ENCODE measurements around the gene PDS5B. TPM values are rescaled to one million over a fixed set of nuclear protein-coding genes. Genes with fewer than 3 reads are reported as not detected.

The PDS5B gene
- total RNA-seq, 1 experiment from 2014 or later = 26.5 TPM

GRCh38 chr13:32545083-32545482, 41.2 kb upstream of the PDS5B start:
- Histone ChIP-seq H3K27me3 (ENCODE audit: insufficient read depth, low read length) (no peaks in the 10 kb centered on the region), H3K9me3 (ENCODE audit: control insufficient read depth in 1 of 2, insufficient read depth in 1 of 2, low read depth in 1 of 2, low read length in 2 of 2) (no peaks in the 10 kb centered on the region), H3K9me2 (ENCODE audit: insufficient read depth) (no peaks in the 10 kb centered on the region), H3K27ac (ENCODE audit: low read depth, low read length) (no peak overlapping the region), H3K9ac (ENCODE audit: low read length) (no peak overlapping the region), H3K4me3 (replicated peaks in 1 of 2; ENCODE audit: low read depth in 1 of 2, low read length in 2 of 2) (no peak overlapping the region), H3K36me3 (ENCODE audit: control insufficient read depth in 1 of 2, insufficient read depth in 2 of 2, low read length in 2 of 2) (no peaks in the 10 kb centered on the region), H3K4me2 (ENCODE audit: low read length) (no peak overlapping the region), H2AFZ (ENCODE audit: low read depth, low read length, poor library complexity, severe bottlenecking) (no peak overlapping the region), H3K79me2 (ENCODE audit: insufficient read depth, low read length) (no peaks in the 10 kb centered on the region), H4K20me1 (ENCODE audit: insufficient read depth) (no peaks in the 10 kb centered on the region), H3K4me1 (ENCODE audit: control insufficient read depth in 1 of 2, insufficient read depth in 2 of 2, low read length in 2 of 2) (no peaks in the 10 kb centered on the region)
- no TSS peak for BruUV-seq (replicated peaks)
- RAD21 ChIA-PET (ENCODE audit: low non-redundant PET in 1 of 2, low total read pairs in 2 of 2, uncharacterized antibody in 2 of 2, unreplicated experiment in 2 of 2) = no interaction called here
- intact Hi-C loops (cut with micrococcal nuclease) = no loop called here
- no peak for ATAC-seq
- POLR2A ChIA-PET = no interaction called here
- no peak for TF ChIP-seq POLR2A (IDR thresholded peaks at IDR 0.05; ENCODE audit: borderline replicate concordance, extremely low read depth, insufficient read depth, insufficient read length)
- no peak for TF ChIP-seq CTCF (IDR thresholded peaks at IDR 0.05 in 2 of 3, conservative IDR thresholded peaks at IDR 0.05 in 1 of 3; ENCODE audit: borderline replicate concordance in 1 of 3, insufficient read depth in 1 of 3, low read depth in 2 of 3, low read length in 2 of 3)
- TF ChIP-seq, protein P1, sequence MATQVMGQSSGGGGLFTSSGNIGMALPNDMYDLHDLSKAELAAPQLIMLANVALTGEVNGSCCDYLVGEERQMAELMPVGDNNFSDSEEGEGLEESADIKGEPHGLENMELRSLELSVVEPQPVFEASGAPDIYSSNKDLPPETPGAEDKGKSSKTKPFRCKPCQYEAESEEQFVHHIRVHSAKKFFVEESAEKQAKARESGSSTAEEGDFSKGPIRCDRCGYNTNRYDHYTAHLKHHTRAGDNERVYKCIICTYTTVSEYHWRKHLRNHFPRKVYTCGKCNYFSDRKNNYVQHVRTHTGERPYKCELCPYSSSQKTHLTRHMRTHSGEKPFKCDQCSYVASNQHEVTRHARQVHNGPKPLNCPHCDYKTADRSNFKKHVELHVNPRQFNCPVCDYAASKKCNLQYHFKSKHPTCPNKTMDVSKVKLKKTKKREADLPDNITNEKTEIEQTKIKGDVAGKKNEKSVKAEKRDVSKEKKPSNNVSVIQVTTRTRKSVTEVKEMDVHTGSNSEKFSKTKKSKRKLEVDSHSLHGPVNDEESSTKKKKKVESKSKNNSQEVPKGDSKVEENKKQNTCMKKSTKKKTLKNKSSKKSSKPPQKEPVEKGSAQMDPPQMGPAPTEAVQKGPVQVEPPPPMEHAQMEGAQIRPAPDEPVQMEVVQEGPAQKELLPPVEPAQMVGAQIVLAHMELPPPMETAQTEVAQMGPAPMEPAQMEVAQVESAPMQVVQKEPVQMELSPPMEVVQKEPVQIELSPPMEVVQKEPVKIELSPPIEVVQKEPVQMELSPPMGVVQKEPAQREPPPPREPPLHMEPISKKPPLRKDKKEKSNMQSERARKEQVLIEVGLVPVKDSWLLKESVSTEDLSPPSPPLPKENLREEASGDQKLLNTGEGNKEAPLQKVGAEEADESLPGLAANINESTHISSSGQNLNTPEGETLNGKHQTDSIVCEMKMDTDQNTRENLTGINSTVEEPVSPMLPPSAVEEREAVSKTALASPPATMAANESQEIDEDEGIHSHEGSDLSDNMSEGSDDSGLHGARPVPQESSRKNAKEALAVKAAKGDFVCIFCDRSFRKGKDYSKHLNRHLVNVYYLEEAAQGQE (IDR thresholded peaks at IDR 0.05; ENCODE audit: low read depth) = no peak
- TF ChIP-seq CBX3 (IDR thresholded peaks at IDR 0.05; ENCODE audit: low read depth) = no peak
- no peak for TF ChIP-seq SP1 (IDR thresholded peaks at IDR 0.05; ENCODE audit: low read depth)
- no peak for TF ChIP-seq SRF (IDR thresholded peaks at IDR 0.05; ENCODE audit: low read depth)
- no peak for TF ChIP-seq ZFX (IDR thresholded peaks at IDR 0.05)
- TF ChIP-seq EGR1 (IDR thresholded peaks at IDR 0.05; ENCODE audit: low read depth) = no peak
- TF ChIP-seq EZH2phosphoT487 (IDR thresholded peaks at IDR 0.05; ENCODE audit: borderline replicate concordance) = no peak
- no peak for TF ChIP-seq TCF7L2 (IDR thresholded peaks at IDR 0.05; ENCODE audit: borderline replicate concordance, extremely low read depth, insufficient read depth, insufficient read length)
- TF ChIP-seq, protein P2, sequence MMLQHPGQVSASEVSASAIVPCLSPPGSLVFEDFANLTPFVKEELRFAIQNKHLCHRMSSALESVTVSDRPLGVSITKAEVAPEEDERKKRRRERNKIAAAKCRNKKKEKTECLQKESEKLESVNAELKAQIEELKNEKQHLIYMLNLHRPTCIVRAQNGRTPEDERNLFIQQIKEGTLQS (IDR thresholded peaks at IDR 0.05) = no peak
- no peak for TF ChIP-seq ELF1 (IDR thresholded peaks at IDR 0.05; ENCODE audit: borderline replicate concordance, low read depth)
- TF ChIP-seq RAD21 (IDR thresholded peaks at IDR 0.05; ENCODE audit: low read depth) = no peak
- TF ChIP-seq, protein P3, sequence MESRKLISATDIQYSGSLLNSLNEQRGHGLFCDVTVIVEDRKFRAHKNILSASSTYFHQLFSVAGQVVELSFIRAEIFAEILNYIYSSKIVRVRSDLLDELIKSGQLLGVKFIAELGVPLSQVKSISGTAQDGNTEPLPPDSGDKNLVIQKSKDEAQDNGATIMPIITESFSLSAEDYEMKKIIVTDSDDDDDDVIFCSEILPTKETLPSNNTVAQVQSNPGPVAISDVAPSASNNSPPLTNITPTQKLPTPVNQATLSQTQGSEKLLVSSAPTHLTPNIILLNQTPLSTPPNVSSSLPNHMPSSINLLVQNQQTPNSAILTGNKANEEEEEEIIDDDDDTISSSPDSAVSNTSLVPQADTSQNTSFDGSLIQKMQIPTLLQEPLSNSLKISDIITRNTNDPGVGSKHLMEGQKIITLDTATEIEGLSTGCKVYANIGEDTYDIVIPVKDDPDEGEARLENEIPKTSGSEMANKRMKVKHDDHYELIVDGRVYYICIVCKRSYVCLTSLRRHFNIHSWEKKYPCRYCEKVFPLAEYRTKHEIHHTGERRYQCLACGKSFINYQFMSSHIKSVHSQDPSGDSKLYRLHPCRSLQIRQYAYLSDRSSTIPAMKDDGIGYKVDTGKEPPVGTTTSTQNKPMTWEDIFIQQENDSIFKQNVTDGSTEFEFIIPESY (IDR thresholded peaks at IDR 0.05; ENCODE audit: extremely low read depth, insufficient replicate concordance, low read length) = no peak
- TF ChIP-seq SIN3A (IDR thresholded peaks at IDR 0.05; ENCODE audit: low read depth) = no peak
- no peak for TF ChIP-seq YY1 (IDR thresholded peaks at IDR 0.05; ENCODE audit: extremely low read depth, insufficient replicate concordance, low read depth, low read length)
- TF ChIP-seq ZNF274 (IDR thresholded peaks at IDR 0.05; ENCODE audit: low read depth, low read length) = no peak
- no peak for TF ChIP-seq JUND (IDR thresholded peaks at IDR 0.05)
- CTCF ChIA-PET = no interaction called here
- DNase-seq (ENCODE audit: low read depth, low spot score) = no peak

Measured in HCT116 (cell line).